Activated CD8-positive, alpha-beta memory T cell treated with anti-CD3 and anti-CD28 coated beads, Interleukin-2, amount 50 U/mL, for 24 hours (primary cell): ENCODE data around the gene PPIAL4G.
A peak's percentile ranks its signal among the peaks of the same experiment; 100 is the strongest.
"Not testable (repeated sequence)": the region's sequence is repeated elsewhere in the genome, so short reads cannot be mapped to it uniquely, and the experiment has no call there.

ENCODE experiments used
- DNase-seq: peaks from one replicate; pipeline ENCODE4 v3.0.0-alpha.2; 2020; ENCODE audit errors: extremely low read depth

Gene PPIAL4G

DNA sequence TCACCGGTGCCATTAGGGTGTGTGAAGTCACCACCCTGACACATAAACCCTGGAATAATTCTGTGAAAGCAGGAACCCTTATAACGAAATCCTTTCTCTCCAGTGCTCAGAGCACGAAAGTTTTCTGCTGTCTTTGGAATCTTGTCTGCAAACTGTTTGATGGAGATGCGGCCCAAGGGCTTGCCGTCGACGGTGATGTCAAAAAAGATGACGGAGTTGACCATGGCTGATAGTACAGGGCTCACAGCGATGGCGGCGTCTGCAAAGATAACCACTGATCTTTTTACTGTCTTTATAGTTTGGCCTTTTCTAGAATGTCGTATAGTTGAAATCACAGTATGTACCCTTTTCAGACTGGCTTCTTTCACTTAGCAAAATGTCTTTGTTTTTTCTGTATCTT lies at the start of gene PPIAL4G:
Gene PPIAL4G (minus strand): TSS at position 274 of the 400 bp plus-strand sequence. CDS start 50 bp downstream, at position 224.
- not testable (repeated sequence) for DNase-seq

DNA sequence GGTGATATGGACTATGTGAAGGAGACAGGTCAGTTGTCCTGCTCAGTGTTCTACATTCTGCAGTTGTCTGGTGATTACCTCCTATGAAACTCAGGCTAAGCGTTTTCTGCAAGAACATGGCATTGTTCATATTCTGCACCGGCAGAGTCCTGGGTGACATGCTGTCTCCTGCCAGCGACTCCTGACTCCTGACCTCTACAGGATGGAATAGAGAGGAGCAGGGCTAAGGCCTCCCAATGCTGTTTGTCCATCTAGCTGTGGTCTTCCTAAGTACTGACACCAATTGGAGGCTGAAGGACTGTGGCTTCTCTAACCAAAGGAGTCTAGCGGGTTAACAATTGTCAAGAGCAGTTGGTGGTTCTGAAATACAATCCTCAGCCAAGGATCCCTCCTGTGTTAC lies 49.1 kb upstream of the PPIAL4G start:
- not testable (repeated sequence) for DNase-seq

DNA sequence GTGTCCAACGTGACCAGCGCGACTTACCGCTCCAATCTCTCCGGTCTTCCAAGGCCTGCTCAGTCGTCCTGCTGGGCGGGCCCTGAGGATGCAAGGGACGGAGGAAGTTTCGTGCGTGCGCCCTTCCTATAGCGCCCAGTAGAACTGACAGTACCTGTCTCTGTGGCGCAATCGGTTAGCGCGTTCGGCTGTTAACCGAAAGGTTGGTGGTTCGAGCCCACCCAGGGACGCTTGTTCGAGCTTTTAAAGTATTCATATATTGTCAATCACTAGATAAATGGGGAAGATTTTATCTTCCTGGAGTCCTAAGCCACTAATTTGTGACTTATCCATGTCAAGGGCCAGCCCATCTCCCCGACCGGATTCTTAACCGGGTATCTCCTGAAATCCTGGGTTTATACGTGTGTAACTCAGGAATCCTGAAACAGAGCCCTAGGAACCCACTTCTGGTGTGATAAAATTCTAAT lies 46.0 kb upstream of the PPIAL4G start:
- DNase-seq, result peak; percentile 40

DNA sequence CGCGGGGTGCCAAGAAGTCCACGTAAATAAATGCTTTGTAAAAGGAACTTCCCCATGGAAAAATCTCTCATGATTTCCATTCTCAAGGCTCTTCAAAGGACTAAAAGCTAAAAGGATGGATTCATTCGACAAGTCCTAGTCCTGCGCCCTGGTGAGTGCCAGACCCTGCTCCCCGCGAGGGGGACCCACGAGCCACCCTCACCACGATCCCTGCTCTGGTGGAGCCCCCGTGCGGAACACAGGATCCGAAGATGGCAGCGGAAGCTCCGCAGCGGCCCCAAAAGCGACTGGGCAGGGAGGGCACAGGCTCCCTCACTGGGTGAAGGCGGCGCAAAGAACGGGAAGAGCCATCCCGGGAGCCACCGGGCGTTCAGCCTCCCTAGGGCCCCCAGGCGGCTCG lies 45.5 kb upstream of the PPIAL4G start:
- DNase-seq, result not testable (repeated sequence)

DNA sequence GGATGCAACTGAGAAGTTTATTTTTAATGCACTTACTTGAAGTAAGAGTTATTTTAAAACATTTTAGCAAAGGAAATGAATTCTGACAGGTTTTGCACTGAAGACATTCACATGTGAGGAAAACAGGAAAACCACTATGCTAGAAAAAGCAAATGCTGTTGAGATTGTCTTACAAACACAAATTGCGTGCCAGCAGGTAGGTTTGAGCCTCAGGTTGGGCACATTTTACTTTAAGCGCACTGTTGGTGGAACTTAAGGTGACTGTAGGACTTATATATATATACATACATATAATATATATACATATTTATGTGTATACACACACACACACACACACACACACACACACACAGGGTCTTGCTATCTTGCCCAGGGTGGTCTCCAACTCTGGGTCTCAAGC lies 43.5 kb upstream of the PPIAL4G start:
- not testable (repeated sequence) for DNase-seq

DNA sequence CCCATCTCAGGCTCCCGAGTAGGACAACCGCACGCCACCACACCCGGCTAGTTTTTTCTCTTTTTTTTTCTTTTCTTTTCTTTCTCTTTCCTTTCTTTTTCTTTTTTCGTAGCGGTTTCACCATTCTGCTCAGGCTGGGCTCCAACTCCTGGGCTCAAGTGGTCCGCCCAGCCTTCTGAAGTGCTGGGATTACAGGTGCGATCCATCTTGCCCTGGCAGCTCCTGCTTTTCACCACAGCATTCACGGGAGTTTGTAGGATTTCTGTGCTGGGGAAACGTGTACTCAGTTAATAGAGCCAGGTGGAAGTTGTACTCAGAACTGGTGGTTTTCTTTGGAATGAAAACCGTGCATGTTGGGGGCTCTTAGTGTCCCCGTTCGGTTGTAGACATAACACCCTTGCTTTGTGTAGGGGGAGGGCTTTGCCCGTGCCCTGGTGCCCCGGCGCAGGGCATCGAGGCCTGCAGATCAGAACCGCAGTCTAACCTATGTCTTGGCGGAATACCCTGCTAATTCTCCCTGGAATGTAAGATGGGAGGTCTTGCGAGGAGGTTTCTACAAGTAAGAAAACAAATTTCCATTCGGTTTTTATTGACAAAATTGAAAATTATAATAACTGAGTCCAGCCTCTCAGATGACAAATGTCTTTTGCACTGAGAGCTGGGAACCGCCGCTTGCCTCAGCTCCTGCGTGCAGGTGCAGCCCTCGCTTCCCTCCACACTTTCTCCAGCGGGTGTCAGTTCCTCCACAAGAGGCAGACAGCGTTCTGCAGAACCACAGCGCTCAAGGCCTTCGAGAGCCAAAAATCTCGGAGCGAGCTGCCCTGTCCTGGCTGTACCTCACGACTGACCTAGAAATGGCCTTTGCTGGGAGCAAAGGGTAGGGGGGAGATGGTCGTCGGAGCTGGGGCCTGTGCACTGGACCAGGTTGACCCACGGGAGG lies 40.4 kb upstream of the PPIAL4G start:
- not testable (repeated sequence) for DNase-seq

DNA sequence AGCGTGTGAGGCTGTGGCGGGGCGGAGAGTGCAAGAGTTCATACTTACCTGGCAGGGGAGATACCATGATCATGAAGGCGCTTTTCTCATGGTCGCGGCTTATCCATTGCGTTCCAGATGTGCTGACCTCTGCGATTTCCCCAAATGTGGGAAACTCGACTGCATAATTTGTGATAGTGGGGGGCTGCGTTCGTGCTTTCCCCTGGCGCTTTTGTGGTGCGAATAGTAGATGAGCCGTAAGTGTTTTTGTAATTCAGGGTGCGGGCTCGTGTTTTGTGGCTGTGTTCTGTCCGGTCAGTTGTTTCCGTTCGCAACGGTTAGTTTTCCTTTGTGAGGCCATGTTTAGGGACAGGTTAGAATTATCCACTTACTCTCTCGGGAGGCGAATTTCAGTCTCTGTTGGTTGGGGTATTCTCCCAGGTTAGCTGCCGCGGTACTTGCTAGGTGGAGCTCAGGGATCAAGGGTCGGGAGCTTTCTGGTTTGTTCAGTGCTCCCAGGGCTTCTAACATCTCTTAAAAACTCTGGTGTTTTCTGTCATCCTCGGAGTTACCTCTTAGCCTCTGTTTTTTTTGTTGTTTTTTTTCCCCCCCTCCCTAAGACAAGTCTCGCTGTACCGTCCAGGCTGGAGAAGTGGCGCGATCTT lies 39.6 kb upstream of the PPIAL4G start:
- peak; percentile 85 for DNase-seq

DNA sequence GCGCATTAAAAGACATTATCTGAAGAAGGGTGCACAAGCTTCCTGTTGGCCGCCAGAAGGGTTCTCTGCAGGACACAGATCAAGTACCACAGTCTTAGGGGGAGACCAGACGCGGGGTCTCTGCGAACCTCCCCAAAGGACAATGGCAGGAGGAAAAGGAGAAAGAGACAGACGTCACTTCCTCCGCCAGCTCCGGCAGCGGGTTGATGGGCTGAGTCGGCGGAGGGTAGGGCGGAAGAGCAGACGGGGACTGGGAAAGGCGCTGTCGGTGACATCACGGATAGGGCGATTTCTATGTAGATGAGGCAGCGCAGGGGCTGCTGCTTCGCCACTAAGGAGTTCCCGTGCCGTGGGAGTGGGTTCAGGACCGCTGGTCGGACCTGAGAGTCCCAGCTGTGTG lies 39.0 kb upstream of the PPIAL4G start:
- peak; percentile 52 for DNase-seq

DNA sequence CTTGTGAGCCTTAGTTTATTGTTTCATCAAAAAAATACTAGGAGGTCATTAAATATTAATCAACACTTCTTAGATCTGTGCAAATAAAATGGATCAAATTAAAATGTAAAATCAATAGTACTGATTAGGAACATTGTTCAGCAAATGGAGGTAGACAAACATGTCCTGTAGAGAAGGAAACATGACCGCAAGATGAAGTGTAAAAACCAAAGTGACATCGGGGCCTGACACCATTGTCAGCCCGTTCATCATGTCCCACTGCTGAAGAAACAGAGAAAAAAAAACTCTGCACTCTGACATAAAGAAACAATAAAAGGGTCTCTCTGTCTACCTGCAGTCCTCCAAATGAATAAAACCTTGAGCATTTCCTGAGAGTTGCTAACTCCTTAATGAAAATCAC lies 31.2 kb upstream of the PPIAL4G start:
- not testable (repeated sequence) for DNase-seq

DNA sequence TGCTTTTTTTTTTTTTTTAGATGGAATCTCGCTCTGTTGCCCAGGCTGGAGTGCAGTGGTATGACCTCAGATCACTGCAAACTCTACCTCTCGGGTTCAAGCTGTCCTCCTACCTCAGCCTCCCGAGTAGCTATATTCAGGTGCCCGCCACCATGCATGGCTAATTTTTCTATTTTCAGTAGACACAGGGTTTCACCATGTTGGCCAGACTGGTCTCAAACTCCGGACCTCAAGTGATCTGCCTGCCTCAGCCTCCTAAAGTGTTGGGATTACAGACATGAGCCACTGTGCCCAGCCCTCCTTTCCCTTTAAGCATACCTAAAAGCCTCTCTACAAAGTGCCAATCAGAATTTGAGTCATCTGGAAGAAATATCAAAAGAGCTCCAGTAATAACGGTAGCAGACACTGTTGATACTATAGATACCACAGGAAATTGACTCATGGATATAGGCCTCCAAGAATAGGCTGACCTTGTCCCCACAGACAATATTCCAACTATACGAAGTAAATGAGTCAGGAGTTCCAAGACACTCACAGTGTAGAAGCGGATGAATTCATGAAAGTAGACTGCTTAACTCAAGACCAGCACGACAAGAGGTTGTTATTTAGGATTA lies 29.6 kb upstream of the PPIAL4G start:
- DNase-seq, result not testable (repeated sequence)

DNA sequence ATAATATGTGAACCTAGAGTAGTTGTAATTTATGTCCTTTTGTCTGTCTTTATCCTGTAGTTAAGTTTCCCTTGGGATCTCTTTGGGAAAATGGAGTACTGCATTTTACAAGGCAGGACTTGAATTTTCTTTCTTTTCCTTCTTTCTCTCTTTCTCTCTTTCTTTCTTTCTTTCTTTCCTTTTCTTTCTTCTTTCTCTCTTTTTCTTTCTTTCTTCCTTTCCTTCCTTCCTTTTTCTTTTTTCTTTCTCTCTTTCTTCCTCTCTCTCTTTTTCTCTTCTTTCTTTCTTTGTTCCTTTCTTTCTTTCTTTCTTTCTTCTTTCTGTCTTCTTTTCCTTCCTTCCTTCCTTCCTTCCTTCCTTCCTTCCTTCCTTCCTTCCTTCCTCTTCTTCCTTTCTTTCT lies 10.8 kb upstream of the PPIAL4G start:
- DNase-seq, result not testable (repeated sequence)

DNA sequence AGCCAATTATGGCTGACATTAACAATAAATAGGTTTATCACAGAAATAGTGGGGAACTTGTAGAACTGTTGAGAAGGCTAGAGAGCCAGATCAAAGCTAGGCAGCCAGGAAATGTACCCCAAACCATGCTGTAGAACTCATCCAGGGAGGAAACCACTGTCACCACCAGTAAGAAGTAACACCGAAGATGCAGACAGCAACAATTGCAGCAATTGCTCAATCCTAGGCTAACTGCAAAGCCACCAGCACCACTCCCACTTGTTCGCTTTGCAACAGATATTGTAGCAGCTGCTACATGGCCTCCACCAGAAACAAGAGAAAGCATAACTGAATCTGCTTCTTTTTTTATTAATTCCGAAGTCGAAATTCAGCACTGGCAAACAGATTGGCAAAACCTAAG lies 2.0 kb downstream of the PPIAL4G start:
- peak; percentile 10 for DNase-seq

DNA sequence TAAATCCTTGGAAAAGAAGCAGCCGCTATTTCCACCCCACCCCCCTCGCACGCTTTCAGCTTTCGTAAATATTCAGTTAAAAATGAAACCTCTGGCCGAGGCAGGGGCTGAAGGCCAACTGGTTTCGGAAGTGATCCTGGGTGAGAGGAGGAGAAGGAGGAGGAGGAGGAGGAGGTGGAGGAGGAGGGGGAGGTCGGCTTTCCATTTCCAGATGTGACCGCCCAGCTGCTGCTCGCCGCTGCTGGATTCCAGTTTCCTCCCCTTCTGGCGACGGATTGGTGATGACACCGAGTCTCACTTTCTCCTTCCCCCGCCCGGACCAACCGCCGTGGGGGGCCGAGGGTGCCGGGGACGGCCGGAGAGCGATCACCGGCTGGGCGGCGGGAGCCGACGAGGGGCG lies 23.4 kb downstream of the PPIAL4G start:
- not testable (repeated sequence) for DNase-seq

DNA sequence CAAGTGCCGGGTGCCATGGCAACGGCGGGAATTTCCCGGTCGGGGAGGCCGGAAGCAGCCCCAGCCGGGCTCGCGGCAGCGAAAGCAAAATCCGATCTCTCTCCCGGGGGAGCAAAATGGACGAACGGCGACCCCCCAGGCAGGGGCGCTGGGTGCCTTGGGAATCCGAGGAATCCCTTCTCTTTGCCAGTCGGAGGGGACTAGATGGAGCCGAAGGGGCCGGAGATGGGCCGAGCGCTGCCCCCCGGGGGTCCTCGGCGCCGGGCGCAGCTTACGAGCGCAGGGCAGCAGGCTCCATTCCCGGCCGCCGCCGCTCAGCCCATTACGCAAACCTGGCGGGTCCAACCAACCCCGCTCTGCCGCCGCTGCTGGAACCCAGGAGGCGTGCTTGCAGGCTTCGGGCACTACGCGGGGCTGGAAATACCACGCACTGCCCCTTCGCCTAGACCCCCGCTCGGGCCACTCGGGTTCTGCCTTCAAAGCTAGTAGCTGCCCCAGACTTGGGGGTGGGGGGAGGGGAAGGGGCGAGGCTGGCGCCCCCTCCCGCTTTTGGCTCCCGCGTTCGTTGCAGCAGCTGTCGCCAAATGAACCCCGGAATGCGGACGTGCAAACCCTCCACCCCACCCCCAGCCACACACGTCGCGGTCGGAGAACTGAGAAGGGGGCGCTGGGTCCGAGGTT lies 24.1 kb downstream of the PPIAL4G start:
- peak; percentile 3 for DNase-seq

DNA sequence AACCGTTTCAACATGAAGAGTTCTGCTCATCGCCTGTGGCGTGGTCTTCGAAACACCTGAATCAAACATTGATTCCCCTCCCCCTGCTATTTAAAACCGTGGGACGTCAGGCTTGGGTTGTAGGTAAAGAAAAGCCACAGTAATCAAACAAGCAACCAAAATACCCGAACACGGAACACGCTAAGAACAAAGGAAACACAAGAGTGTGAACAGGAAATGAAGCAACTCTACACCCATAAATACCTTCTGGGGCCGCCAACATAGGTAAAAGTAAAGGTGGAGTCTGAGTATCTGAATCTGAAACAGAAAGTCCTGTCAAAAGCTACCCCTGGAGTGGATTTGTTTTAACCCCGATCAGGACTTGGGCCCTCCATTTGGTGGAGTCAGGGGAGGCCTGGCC lies 24.7 kb downstream of the PPIAL4G start:
- peak; percentile 4 for DNase-seq

DNA sequence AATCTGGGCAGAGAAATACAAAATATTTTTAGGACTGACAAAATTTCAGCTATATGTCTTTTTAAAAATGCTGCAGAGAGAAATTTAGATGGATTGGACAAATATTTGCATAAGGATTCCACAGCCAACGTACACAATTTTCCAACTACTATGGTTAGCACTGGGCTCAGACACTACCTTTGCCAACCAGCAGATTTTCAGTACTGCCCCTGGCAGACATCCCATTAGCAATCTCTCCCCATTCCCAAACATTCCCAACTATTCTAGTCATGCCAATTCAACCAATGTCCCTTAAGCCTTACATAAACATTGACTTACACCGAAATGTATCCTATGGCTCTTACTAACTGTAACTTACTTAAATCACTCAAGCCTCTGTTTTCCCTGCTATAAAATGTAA lies 30.3 kb downstream of the PPIAL4G start:
- DNase-seq, result not testable (repeated sequence)

DNA sequence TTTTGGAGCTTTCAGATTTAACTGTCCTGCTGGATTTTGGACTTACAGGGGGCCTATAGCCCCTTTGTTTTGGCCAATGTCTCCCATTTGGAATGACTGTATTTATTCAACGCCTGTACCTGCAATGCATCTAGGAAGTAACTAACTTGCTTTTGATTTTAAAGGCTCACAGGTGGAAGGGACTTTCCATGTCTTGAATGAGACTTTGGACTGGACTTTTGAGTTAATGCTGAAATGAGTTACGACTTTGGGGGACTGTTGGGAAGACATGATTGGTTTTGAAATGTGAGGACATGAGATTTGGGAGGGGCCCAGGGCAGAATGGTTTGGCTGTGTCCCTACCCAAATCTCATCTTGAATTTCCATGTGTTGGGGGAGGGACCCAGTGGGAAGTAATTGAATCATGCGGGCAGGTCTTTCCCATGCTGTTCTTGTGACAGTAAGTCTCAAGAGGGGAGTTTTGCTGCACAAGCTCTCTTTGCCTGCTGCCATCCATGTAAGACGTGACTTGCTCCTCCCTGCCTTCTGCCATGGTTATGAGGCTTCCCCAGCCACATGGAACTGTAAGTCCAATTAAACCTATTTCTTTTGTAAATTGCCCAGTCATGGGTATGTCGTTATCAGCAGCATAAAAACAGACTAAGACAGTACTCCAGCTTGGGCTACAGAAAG lies 43.3 kb downstream of the PPIAL4G start:
- not testable (repeated sequence) for DNase-seq

DNA sequence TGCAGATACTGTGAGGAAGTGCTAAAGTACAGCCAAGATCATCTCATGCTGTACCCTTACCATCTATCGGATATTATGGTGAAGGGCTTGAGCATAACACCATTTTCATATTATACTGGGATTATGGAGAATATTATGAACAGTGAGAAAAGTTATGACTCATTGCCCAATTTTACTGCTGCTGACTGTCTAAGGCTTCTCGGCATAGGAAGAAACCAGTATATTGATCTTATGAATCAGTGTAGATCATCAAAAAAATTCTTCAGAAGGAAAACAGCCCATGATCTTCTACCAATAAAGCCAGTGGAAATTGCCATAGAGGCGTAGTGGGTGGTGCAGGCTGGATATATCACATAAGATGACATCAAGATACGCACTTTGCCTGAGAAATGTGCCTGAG lies 47.7 kb downstream of the PPIAL4G start:
- DNase-seq, result no peak

DNA sequence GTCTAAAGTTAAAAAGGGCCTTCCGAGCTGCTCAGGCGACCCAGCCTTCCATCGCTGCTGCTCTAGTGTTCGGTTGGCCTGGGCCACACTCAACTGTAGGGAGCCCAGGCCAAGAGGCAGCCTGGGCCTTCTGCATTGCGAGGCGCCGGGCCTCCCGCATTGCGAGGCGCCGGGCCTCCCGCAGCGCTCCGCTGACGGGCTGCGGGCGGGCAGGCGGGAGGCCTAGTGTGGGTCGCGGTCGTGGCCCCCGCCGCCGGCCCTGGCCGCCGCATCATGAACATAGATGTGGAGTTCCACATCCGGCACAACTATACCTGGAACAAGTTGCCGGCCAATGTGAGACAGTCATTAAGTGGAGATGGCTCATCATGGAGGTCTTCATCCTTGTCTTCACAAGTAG lies 48.3 kb downstream of the PPIAL4G start:
- no peak for DNase-seq

DNA sequence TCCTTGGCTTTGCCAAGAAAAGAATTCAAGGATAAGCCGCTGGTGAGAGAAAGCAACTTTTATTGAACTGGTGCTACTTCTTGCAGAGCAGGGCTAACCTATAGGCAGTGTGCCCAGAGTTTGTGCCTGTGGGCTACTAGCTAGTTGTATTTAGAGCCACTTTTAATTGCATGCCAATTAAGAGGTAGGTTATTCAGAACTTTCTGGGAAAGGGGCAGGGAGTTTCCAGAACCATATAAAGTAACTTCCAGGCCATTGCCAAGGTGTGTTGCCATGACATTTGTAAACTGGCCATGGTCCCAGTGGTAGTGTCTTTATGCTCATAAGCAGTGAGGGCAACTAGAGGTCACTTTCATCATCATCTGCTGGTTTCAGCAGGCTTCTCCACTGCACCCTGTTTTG lies 50.2 kb downstream of the PPIAL4G start:
- DNase-seq, result not testable (repeated sequence)
